H9 (cell line): ENCODE measurements around the gene STIM2. TPM values are rescaled to one million over a fixed set of nuclear protein-coding genes. Genes with fewer than 3 reads are reported as not detected.

ENCODE experiments used
- DNase-seq: peaks from one replicate; pipeline ENCODE4 v3.0.0-alpha.2; 2017
- H2AFZ ChIP-seq: one replicate; pipeline ENCODE4 v1.6.1; 2013; ENCODE audit warnings: mild to moderate bottlenecking, low read length, control low read depth, moderate library complexity
- H2AK5ac ChIP-seq: 2 replicates; pipeline ENCODE4 v1.6.1; 2013; ENCODE audit warnings: low read length, control low read depth, mixed read lengths; ENCODE audit not compliant: insufficient read length
- H2BK120ac ChIP-seq: one replicate; pipeline ENCODE4 v1.6.1; 2013; ENCODE audit warnings: low read depth, mild to moderate bottlenecking, low read length, control low read depth, inconsistent platforms; ENCODE audit not compliant: poor library complexity, severe bottlenecking
- H2BK12ac ChIP-seq: 2 replicates; pipeline ENCODE4 v1.6.1; 2013; ENCODE audit warnings: low read length, control low read depth, mixed read lengths, low read depth; ENCODE audit not compliant: insufficient read length
- H2BK15ac ChIP-seq: 2 replicates; pipeline ENCODE4 v1.6.1; 2013; ENCODE audit warnings: low read depth, low read length, control low read depth
- H2BK20ac ChIP-seq: one replicate; pipeline ENCODE4 v1.6.1; 2013; ENCODE audit warnings: low read depth, mild to moderate bottlenecking, low read length, control low read depth, inconsistent platforms; ENCODE audit not compliant: poor library complexity, severe bottlenecking
- H2BK5ac ChIP-seq: 2 replicates; pipeline ENCODE4 v1.6.1; 2013; ENCODE audit warnings: low read length, control low read depth, mixed read lengths; ENCODE audit not compliant: insufficient read length
- H3K14ac ChIP-seq: 2 replicates; pipeline ENCODE4 v1.6.1; 2013; ENCODE audit warnings: low read length, control low read depth; ENCODE audit not compliant: insufficient read depth
- H3K18ac ChIP-seq: 2 replicates; pipeline ENCODE4 v1.6.1; 2013; ENCODE audit warnings: low read depth, mild to moderate bottlenecking, mixed read lengths, low read length, control low read depth; ENCODE audit not compliant: insufficient read length
- H3K23ac ChIP-seq: 2 replicates; pipeline ENCODE4 v1.6.1; 2013; ENCODE audit warnings: low read length, control low read depth, mixed read lengths, low read depth; ENCODE audit not compliant: insufficient read length
- H3K23me2 ChIP-seq: 2 replicates; pipeline ENCODE4 v1.6.1; 2013; ENCODE audit warnings: low read depth, mild to moderate bottlenecking, mixed read lengths, low read length, control low read depth; ENCODE audit not compliant: insufficient read length, poor library complexity, severe bottlenecking
- H3K27ac ChIP-seq: 2 replicates; pipeline ENCODE4 v1.5.1; 2013; ENCODE audit warnings: low read length, control low read depth, mixed read lengths, low read depth; ENCODE audit not compliant: insufficient read length
- H3K27me3 ChIP-seq: 2 replicates; pipeline ENCODE4 v1.6.1; 2013; ENCODE audit warnings: low read length, control low read depth, inconsistent platforms; ENCODE audit not compliant: insufficient read depth
- H3K4ac ChIP-seq: 2 replicates; pipeline ENCODE4 v1.6.1; 2013; ENCODE audit warnings: low read depth, mild to moderate bottlenecking, control low read depth, inconsistent platforms, low read length, moderate library complexity
- H3K4me1 ChIP-seq: 2 replicates; pipeline ENCODE4 v1.6.1; 2013; ENCODE audit warnings: low read length, control low read depth, inconsistent platforms; ENCODE audit not compliant: insufficient read depth
- H3K4me2 ChIP-seq: 2 replicates; pipeline ENCODE4 v1.6.1; 2013; ENCODE audit warnings: low read length, control low read depth, mixed read lengths; ENCODE audit not compliant: insufficient read length, insufficient read depth
- H3K56ac ChIP-seq: 2 replicates; pipeline ENCODE4 v1.6.1; 2013; ENCODE audit warnings: low read depth, mild to moderate bottlenecking, mixed read lengths, low read length, control low read depth; ENCODE audit not compliant: insufficient read length
- H3K79me1 ChIP-seq: 2 replicates; pipeline ENCODE4 v1.6.1; 2013; ENCODE audit warnings: low read depth, mild to moderate bottlenecking, moderate library complexity, low read length, control low read depth, inconsistent platforms; ENCODE audit not compliant: insufficient read depth, poor library complexity, severe bottlenecking
- H3K79me2 ChIP-seq: 2 replicates; pipeline ENCODE4 v1.6.1; 2013; ENCODE audit warnings: low read length, control low read depth, inconsistent platforms; ENCODE audit not compliant: insufficient read depth
- H3K9ac ChIP-seq: 2 replicates; pipeline ENCODE4 v1.6.1; 2013; ENCODE audit warnings: low read length, control low read depth, mixed read lengths; ENCODE audit not compliant: insufficient read length; ENCODE audit errors: extremely low read depth
- H3K9me3 ChIP-seq: one replicate; pipeline ENCODE4 v1.6.1; 2013; ENCODE audit warnings: low read depth, low read length, inconsistent platforms; ENCODE audit not compliant: control insufficient read depth
- H3T11ph ChIP-seq: one replicate; pipeline ENCODE4 v1.6.1; 2013; ENCODE audit warnings: mild to moderate bottlenecking, low read length, control low read depth, inconsistent platforms
- H4K20me1 ChIP-seq: one replicate; pipeline ENCODE4 v1.6.1; 2013; ENCODE audit not compliant: control insufficient read depth, insufficient read length, insufficient read depth
- H4K5ac ChIP-seq: 2 replicates; pipeline ENCODE4 v1.6.1; 2013; ENCODE audit warnings: low read depth, mild to moderate bottlenecking, mixed read lengths, low read length, control low read depth; ENCODE audit not compliant: insufficient read length
- H4K8ac ChIP-seq: replicated peaks from 2 replicates; pipeline ENCODE4 v1.6.1; 2013; ENCODE audit warnings: low read length, control low read depth, mixed read lengths, low read depth; ENCODE audit not compliant: insufficient read length
- H4K91ac ChIP-seq: 2 replicates; pipeline ENCODE4 v1.6.1; 2013; ENCODE audit warnings: low read depth, mild to moderate bottlenecking, moderate library complexity, mixed read lengths, low read length, control low read depth; ENCODE audit not compliant: insufficient read length
- H3K27ac Mint-ChIP-seq, 3 experiments: 2 replicates in 2 of 3; 3 replicates in 1 of 3; pipeline ENCODE4 v1.8.0; 2020 to 2021; ENCODE audit warnings: mixed read lengths in 3 of 3, mild to moderate bottlenecking in 1 of 3, moderate library complexity in 1 of 3
- H3K27me3 Mint-ChIP-seq: 2 replicates; pipeline ENCODE4 v1.8.0; 2021; ENCODE audit warnings: low read depth, mild to moderate bottlenecking, moderate library complexity, mixed read lengths
- H3K36me3 Mint-ChIP-seq, 3 experiments: 2 replicates in 2 of 3; 3 replicates in 1 of 3; pipeline ENCODE4 v1.8.0; 2020 to 2021; ENCODE audit warnings: low read depth in 3 of 3, mixed read lengths in 3 of 3; ENCODE audit not compliant: insufficient read depth in 1 of 3
- H3K4me1 Mint-ChIP-seq, 2 experiments: 2 replicates each; pipeline ENCODE4 v1.8.0; 2020; ENCODE audit warnings: mixed read lengths in 2 of 2
- H3K4me3 Mint-ChIP-seq, 2 experiments: 2 replicates in 1 of 2; 3 replicates in 1 of 2; pipeline ENCODE4 v1.8.0; 2020 to 2021; ENCODE audit warnings: mild to moderate bottlenecking in 2 of 2, mixed read lengths in 2 of 2, moderate library complexity in 1 of 2
- H3K9me3 Mint-ChIP-seq, 2 experiments: 2 replicates in 1 of 2; 3 replicates in 1 of 2; pipeline ENCODE4 v1.8.0; 2020; ENCODE audit warnings: mild to moderate bottlenecking in 2 of 2, mixed read lengths in 2 of 2, moderate library complexity in 1 of 2
- CTCF ChIP-seq: fragments of 200-600 bp; sonication (generic); conservative IDR thresholded peaks from 3 replicates; pipeline ENCODE4 v1.8.0; 2021; ENCODE audit warnings: antibody characterized with exemption, mild to moderate bottlenecking
- WGBS: extraction: QIAGEN DNeasy Blood & Tissue Kit; methylation state at CpG from one replicate; pipeline ENCODE4 v1.1.7; 2013; ENCODE audit warnings: missing lambda C conversion rate, low lambda C conversion rate, mixed read lengths; ENCODE audit not compliant: insufficient read length; ENCODE audit errors: extremely low coverage; 5-methylcytosine and 5-hydroxymethylcytosine counted together
- total RNA-seq: library from RNA; stranded (reverse); gene quantifications from 2 replicates; pipeline ENCODE4 v1.2.1, GENCODE V29; 2021

STIM2 gene
- total RNA-seq, 1 experiment from 2014 or later, result 26.2 TPM

GRCh38 chr4:27040356-27040755 lies 179.7 kb downstream of the STIM2 start:
- H3K4me1 Mint-ChIP-seq, result no peaks in the 10 kb centered on the region

More at GRCh38 chr4:27040356-27040755, 179.7 kb downstream of the STIM2 start:
- H3K9me3 ChIP-seq, result no peaks in the 10 kb centered on the region
- H3K79me1 ChIP-seq, result no peaks in the 10 kb centered on the region
- no peak overlapping the region for H4K8ac ChIP-seq
- H3K23me2 ChIP-seq, result no peaks in the 10 kb centered on the region
- H4K91ac ChIP-seq, result no peak overlapping the region
- no CpG with 5 or more reads among the region's 6 CpGs for WGBS
- H4K5ac ChIP-seq, result no peak overlapping the region
- H4K20me1 ChIP-seq, result no peaks in the 10 kb centered on the region
- H3K4me2 ChIP-seq, result no peak overlapping the region
- no peak overlapping the region for H2BK120ac ChIP-seq
- no peak overlapping the region for H2BK12ac ChIP-seq
- no peak overlapping the region for H3T11ph ChIP-seq
- H3K23ac ChIP-seq, result no peak overlapping the region
- H3K27me3 ChIP-seq, result no peaks in the 10 kb centered on the region
- peaks cover 0 to 19% (median 0%) of the 10 kb centered on the region in 3 experiments; a peak in 2 of 7 replicates for H3K36me3 Mint-ChIP-seq
- H2BK15ac ChIP-seq, result no peak overlapping the region
- H3K79me2 ChIP-seq, result no peaks in the 10 kb centered on the region
- H3K27me3 Mint-ChIP-seq, result no peaks in the 10 kb centered on the region
- H3K9ac ChIP-seq, result no peak overlapping the region
- H3K56ac ChIP-seq, result no peak overlapping the region
- H2AFZ ChIP-seq, result no peak overlapping the region
- H3K27ac Mint-ChIP-seq, result peak overlapping the region in 1 of 3 experiments; percentile 29; a peak in 1 of 7 replicates
- TF ChIP-seq CTCF, result no peak
- H3K4ac ChIP-seq, result no peak overlapping the region
- no peak overlapping the region for H2BK20ac ChIP-seq
- DNase-seq, result no peak
- peaks cover 14 to 16% of the 10 kb centered on the region in 2 experiments for H3K9me3 Mint-ChIP-seq
- no peak overlapping the region for H3K27ac ChIP-seq
- H2AK5ac ChIP-seq, result no peak overlapping the region
- no peak overlapping the region for H2BK5ac ChIP-seq
- no peak overlapping the region for H3K18ac ChIP-seq
- no peak overlapping the region; the same call in 1 of the 2 replicates for H3K14ac ChIP-seq
- H3K4me3 Mint-ChIP-seq, result no peak overlapping the region
- no peaks in the 10 kb centered on the region for H3K4me1 ChIP-seq
